Fibroblast of peridontal ligament (primary cell): ENCODE data around the gene SNW1.
"Not testable (repeated sequence)": the region's sequence is repeated elsewhere in the genome, so short reads cannot be mapped to it uniquely, and the experiment has no call there.

Experiments used
- DNase-seq: peaks from one replicate; pipeline ENCODE4 v3.0.0-alpha.2; 2010; ENCODE audit errors: extremely low read depth

Gene SNW1

DNA sequence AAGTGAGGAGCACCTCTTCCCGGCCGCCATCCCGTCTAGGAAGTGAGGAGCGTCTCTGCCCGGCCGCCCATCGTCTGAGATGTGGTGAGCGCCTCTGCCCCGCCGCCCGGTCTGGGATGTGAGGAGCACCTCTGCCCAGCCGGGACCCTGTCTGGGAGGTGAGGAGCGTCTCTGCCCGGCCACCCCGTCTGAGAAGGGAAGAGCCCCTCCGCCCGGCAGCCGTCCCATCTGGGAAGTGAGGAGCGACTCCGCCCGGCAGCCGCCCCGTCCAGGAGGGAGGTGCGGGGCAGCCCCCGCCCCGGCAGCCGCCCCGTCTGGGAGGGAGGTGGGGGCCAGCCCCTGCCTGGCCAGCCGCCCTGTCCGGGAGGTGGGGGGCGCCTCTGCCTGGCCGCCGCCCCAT lies 13.5 kb downstream of the SNW1 start:
- DNase-seq, result not testable (repeated sequence)

DNA sequence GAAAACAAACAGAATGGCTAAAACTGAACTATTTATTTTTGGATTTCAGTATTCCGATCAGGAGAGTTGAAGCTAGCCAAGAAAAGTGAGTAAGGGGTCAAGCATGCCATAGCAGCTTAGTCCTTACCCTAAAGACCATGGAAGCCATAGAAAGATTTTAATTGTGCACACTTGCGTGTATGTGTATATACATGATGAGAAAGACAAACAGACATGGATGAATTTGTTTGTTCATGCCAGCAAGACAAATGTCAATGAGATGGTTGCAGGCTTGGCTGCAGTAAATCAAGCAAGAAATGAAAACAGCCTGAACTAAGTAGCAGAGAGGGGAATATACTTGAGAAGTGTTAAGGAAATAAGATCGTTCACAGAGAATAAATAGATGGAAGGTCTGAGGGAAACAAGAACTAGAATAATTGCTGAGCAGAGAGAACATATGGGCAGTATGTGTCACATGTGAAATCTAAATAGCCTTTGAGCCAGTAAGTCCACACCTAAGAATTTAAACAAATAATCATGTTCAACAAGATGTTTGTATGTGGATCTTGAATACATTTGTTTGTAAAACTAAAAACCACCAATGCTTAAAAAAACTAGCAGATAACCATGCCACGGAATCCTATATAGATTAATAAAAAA lies 14.8 kb downstream of the SNW1 start:
- DNase-seq, result no peak

DNA sequence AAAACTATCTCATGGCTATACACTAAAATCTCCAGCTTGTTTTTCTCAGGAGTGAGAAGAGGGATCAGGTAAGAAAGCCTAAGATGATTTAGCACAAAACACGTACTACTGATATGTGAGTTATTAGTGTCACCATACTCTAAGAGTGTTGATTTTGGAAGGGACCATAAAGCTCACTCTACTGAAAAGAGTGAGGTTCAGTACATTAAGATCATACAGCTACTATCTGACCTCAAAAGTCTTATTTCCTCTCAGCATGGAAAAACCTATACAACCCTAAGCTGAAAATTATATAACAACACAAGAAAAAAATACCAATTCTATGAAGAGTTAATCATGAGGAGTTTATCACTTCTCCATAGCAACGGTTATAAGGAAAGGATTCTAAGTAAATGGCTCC lies 19.5 kb downstream of the SNW1 start:
- DNase-seq, result no peak

DNA sequence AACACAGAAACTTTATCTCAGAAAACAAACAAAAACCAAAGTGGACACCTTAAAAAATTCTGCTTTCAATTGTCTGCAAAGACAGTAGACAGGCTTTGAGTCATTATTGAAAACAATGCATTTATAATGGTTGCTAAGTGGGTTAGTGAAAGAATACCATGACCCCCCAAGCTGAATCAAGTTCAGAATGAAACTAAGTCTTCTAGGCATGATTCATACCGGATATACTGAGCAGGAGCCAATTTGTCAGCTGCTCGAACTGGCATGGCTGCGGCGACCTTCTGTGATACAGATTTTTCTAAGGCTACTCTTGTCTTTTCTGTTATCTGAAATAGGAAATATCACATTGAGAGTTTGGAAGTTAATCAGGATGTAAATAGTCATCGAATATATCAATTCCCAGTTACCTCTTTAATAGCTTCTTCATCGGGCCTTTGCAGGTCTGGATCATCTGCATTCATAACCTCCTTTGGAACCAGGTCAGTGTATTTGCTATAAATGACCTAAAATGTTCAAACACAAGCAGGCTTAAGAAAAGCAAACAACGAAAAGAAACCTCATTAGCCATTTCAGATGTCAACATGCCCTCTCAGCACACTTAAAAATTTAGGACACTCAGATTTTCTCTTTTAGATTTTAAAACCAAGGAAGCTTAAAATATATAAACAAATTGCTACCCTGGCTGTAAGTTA lies 22.3 kb downstream of the SNW1 start:
- DNase-seq, result peak; percentile 24

DNA sequence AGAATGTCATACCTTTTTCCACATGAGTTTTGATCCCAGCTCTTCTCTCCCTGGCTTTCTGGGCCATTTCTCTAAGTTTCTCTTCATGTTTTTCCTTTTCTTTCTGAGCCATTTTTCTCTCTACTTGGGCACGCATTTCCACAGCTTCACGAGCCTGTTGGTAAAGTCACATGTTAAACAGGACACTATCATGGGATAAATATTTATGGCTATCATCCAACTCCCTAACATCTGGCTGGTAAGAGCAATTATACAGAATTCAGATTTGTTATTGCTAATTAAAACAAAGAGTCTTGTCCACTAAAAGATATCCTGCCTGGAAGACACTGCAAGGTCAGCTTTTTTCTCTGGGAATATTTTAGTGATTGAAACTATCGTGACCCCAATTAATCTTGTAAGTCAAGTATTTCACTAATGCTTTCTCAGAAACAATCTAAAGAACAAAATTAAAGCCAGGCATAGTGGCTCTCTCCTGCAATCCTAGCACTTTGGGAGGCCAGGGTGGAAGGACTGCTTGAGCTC lies 29.9 kb downstream of the SNW1 start:
- no peak for DNase-seq

DNA sequence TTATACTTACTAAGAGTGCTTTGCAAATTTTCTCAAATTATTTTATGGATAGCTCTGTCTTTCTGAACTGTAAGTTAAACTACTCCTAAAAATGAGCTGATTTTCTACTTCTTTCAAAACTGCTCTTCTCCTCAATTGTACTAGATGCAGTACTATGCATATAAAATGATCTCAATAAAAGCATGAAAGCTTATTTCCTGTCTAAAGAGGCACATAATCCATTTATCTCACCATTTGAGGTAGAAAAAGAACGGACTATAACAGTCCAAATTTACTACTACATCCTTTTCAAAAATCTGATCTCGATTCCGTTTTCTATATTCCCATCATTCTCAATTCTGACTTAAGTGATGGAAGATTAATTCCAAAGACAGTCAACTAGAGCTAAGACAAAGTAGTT lies 38.7 kb downstream of the SNW1 start:
- DNase-seq, result no peak

DNA sequence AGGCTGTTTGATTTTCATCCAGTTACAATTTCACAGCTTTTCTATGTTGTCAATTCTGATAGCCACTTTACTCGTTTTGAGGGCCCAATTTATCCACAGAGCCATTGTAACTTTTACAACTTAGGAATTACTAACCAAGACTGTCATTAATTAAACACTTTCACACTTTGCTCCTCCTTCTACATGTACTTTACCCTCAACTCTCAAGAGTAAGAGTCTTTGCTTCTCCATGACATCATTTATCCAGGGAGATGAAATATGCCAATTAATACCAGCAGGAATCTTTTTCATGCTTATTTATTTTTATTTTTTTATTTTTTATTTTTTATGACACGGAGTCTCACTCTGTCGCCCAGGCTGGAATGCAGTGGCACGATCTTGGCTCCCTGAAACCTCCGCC lies 39.5 kb downstream of the SNW1 start:
- DNase-seq, result no peak

DNA sequence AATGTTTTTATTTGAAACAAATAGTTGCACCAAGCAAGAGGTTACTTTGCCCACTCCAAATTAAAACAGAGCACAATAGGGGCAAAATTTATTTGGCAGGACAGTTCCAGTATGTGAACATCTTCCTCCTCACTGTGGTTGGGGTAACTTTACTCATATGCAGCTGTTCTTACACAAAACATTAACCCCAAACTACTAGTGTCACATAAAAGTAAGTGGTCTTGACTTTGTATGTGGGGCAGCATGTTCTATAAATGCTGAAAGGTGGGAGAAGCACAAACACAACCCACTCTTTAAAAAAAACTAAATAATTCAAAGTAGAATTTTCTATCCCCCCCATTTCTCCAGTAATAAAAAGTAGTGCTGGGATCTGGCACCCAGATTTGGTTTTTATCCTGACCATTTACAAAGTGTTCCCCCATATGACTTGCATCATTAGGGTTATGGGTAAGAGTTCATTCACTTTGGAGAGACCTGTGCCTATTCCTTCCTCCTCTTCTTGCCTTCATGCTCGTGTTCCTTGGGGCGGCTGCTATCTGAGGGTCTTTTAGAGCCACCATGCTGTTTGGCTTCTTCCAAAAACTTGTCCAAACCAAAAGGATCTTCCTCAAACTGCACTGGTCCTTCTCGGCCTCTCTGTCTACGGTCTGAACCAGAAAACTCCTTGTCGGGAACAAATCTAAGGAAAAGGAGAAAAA lies 43.2 kb downstream of the SNW1 start:
- no peak for DNase-seq

DNA sequence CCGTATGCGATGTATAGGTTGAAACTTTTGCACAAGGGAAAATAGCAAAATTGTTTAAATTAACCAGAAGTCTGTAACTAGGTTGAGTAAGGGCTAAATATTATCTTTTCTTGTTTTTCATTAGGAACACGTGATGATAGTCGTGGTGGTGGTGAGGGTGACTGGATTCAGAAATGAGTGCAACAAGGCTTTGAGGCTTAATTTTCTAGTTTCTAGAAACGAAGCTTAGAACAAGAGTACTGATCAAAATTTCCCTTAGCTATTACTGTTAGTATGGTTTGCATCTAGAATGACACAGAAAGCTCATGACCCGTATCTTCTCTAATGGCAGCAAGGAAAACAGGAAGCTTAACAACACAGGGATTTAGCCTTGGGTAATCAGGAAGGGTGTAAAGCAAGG lies 46.0 kb downstream of the SNW1 start:
- DNase-seq, result no peak

DNA sequence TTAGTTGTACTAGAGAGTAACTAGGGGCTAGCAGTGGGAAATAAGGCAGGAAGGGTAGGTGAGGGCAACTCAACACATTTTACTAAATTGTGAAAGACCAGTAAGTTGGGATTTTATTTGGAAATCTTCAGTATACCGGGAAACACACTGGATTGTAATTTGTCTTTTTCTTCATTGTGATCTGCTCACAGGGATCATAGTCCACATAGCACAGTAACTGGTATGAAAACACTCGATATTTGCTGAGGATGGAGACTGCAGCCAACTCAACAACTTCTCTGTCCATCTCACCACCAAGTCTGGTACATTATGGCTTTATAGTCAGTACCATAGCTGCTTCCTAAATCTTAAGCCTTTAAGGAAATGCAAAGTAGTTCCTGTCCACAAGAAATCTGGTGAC lies 50.6 kb downstream of the SNW1 start:
- no peak for DNase-seq

DNA sequence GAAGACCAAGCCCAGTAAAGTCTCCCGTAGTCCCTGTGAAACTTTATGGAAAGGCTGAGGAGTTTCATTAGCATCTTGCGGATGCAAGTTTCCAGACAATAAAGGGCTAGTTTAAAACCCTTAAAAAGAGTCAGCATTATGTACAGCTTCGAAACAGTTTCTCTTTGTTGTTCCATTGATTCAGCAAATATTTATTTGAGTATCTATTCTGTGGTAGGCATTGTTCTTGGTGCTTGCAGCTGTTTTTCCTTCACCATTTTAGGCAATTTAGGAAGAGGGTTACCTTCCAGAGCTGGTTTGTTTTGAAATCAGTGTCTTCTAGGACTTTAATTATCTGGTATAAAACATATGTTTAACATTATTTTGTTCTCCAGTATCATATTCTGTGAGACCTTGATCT lies 51.5 kb downstream of the SNW1 start:
- no peak for DNase-seq

DNA sequence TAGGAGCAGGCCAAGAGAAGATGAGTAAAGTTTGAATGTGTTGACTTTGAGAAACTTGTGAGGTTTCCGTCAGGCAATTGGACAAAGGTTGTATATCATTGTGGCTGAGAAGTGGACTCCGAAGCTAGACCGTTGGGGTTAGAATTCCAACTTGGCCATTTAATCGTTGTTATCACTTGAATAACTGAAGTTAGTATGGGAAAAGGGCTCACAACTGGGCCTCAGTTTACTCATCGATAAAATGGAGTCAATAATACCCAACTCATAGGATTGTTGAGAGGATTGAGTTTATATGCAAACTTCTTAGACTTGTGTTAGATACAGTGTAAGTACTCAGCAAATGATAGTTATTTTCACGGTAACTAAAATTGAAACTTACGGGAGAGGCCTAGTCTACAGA lies 52.2 kb downstream of the SNW1 start:
- no peak for DNase-seq

DNA sequence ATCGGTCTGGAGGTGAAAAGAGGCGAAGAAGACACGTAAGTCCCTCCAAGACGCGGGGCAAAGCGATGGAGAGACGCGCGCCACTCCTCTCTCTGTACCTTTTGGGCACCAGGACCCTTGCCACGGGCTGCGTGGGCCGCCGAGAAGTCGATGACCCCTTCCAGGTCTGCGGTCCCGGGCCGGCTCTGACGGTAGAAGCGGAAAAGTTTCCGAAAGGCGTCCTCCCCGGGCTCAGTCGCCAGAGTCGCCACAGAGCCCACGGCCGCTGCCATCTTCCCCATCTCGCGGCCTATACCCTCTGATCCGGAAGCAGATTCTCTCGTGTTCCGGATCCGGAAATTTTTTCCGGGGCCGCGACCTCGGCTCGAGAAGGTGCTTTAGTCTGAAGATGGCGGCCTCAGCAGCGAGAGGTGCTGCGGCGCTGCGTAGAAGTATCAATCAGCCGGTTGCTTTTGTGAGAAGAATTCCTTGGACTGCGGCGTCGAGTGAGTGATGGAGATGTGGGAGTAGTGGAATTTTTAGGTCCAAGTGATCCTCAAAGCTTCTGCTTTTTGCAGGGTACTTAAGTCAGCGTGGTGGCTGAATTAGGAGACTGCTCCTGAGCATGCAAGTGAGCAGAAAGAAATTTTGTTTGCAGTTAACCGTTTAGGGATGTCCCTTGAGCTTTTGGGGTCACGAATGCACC lies 53.1 kb downstream of the SNW1 start, which contains the start of the genes ALKBH1 and SLIRP:
ALKBH1 (minus strand) TSS at position 300 of the 685 bp plus-strand sequence; CDS start at position 281, 19 bp downstream.
SLIRP (plus strand) TSS at position 380 of the 685 bp plus-strand sequence; CDS start at position 389, 9 bp downstream.
- peak; percentile 78 for DNase-seq

DNA sequence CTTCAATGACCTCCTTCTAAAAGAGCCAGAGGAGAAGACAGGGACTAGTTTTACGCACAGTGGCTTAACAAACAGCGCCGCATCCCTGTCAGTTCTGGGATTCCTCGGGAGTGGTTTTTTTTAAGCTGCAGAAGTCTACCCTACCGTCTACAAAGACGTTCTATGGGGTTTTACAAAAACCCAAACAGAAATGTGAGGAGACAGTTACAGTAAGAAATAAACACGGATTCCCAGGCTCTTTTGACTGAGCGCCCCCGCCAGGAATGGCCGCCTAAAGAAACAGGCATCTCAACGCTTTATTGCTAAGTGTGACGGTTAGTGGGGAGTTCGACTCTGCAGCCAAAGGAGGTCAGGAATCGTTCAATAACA lies 53.6 kb downstream of the SNW1 start:
- DNase-seq, result peak; percentile 67

DNA sequence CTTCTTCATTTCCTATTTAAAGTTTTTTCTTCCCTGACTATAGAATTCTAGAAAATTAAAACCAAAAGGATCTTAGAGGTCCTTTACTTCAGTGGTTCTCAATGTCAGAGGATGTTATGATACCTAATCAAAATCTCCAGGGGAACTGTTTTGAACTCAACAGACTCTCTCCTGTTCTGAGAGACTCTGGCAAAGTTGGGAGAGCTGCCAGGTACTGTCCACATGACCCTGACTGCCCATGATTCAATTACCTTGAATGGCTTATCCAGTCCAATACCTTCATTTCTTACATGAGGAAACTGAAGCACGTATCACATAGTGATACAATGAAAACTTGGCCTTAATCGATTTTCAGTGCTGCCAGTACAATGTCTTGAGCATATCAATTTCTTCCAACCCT lies 69.7 kb downstream of the SNW1 start:
- DNase-seq, result no peak

DNA sequence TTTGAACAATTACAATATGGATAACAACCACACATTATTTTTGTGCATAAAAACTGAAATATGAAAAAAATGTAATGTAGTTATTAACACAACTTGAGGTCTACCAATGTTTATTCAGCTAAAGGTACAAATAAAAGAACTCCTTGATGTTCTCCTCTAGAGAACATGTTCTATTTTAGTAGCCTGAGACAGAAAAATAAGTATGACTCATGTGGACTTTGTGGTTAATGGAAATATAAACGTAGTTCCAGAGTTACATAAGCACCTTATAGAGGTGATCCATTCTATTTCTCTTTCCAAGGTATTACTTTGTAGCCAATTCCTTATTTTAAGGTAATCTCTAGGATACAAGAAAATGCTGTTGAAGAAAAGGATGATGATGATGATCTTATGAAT lies 78.8 kb downstream of the SNW1 start:
- peak; percentile 27 for DNase-seq

DNA sequence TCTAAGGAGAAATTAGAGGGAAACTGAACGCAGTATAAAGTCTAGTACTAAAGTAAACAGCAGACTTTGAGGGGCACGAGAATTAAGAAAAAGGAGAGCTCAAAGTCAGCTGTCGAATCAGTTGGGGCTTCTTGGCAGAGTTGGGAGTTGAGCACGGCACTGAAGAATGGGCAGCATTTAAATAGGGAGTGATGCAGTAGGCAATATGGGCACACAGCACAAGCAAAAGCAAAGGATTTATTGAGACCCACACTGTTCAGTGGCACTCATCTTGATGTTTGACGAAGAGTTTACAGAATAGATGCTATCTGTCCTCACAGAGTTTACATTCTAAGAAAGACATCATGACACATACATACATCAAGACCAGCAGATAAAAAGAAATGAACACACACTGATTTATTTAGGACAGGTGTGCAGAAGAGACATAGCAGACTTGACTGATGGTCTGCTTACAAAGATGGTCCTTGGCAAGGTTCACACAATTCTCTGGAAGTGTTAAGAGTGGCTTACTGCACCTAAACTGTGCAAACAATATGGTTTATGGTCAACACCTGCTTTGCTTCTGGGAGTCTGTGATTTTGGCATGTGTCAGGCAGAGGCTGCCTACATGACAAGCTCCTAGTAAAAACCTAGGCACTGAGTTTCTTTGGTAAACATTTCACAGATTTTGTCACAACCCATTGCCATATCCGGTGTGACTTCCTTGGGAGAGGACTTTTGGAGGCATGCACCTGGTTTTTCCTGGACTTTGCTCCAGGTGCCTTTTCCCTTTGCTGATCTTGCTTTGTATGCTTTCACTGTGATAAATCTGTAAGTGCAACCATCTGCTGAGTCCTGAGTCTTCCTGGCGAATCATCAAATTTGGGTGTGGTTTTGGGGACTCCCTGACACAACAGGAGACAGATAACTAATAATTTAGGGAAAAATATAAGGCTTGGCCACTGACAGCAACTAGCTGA lies 79.5 kb downstream of the SNW1 start:
- DNase-seq, result peak; percentile 7

DNA sequence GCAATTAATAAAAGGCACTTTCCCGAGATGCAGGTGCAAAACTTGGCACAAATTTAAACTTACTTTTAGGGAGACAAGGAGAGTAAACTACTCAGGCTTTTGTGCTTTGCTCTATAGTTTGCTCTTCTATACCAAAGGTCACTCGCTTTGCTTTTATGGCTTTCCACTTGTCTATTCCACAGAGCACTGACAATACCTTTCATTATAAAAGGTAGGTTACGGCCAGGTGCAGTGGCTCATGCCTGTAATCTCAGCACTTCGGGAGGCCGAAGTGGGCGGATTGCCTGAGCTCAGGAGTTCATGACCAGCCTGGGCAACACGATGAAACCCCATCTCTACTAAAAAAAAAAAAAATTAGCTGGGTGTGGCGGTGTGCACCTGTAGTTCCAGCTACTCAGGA lies 86.0 kb downstream of the SNW1 start:
- DNase-seq, result no peak

DNA sequence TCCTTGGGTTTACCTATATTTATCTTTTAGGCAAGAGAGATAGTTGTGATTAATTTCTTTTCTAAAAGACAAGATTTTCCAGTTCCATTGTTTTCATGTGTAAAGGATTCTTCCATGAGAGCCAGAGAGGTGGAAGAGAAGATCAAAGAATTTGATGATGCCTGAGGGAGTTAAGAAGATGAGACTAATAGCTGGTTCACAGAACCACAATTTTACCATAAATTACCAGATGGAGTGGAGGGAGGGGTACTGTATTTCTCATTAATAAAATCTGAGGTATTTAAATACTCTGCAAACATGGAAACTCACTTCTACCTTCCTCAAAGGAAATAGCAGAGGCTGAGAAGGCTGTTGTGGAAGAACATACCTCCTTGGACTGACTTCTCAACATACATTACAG lies 87.8 kb downstream of the SNW1 start:
- no peak for DNase-seq
